GM23338 (cell line): ENCODE measurements around the gene DPP9. TPM values are rescaled to one million over a fixed set of nuclear protein-coding genes. Genes with fewer than 3 reads are reported as not detected.

Source experiments
- ATAC-seq: fragments of 200-7000 bp; cut with Tn5 transposase; 3 replicates; pipeline ENCODE4 v1.9.1; 2020
- DNase-seq: peaks from one replicate; pipeline ENCODE4 v3.0.0-alpha.2; 2015; ENCODE audit warnings: low spot score
- H2AFZ ChIP-seq: fragments of 200-600 bp; sonication (generic); 2 replicates; pipeline ENCODE4 v1.8.0; 2016; ENCODE audit warnings: antibody characterized with exemption, mild to moderate bottlenecking, moderate library complexity
- H3F3A ChIP-seq: fragments of 200-600 bp; sonication (generic); replicated peaks from 2 replicates; pipeline ENCODE4 v1.8.0; 2017; ENCODE audit warnings: antibody characterized with exemption, mixed run types, low read depth
- H3K27ac ChIP-seq: fragments of 200-600 bp; sonication (generic); 2 replicates; pipeline ENCODE4 v1.6.1; 2016; ENCODE audit warnings: low read depth
- H3K27me3 ChIP-seq: fragments of 200-600 bp; sonication (generic); 2 replicates; pipeline ENCODE4 v1.8.0; 2016; ENCODE audit warnings: mild to moderate bottlenecking, mixed run types, moderate library complexity; ENCODE audit not compliant: insufficient read depth
- H3K36me3 ChIP-seq: fragments of 200-600 bp; sonication (generic); 2 replicates; pipeline ENCODE4 v1.8.0; 2016; ENCODE audit warnings: mild to moderate bottlenecking; ENCODE audit not compliant: insufficient read depth
- H3K4me1 ChIP-seq: fragments of 200-600 bp; sonication (generic); 2 replicates; pipeline ENCODE4 v1.8.0; 2016; ENCODE audit warnings: mild to moderate bottlenecking, moderate library complexity; ENCODE audit not compliant: insufficient read depth
- H3K4me2 ChIP-seq: fragments of 200-600 bp; sonication (generic); 2 replicates; pipeline ENCODE4 v1.7.1; 2017; ENCODE audit warnings: mixed run types
- H3K4me3 ChIP-seq: fragments of 200-600 bp; sonication (generic); 2 replicates; pipeline ENCODE4 v1.6.1; 2016; ENCODE audit warnings: mixed run types
- H3K79me2 ChIP-seq: fragments of 200-600 bp; sonication (generic); replicated peaks from 2 replicates; pipeline ENCODE4 v1.8.0; 2017; ENCODE audit warnings: mild to moderate bottlenecking; ENCODE audit not compliant: insufficient read depth
- H3K9me2 ChIP-seq: fragments of 200-600 bp; sonication (generic); 2 replicates; pipeline ENCODE4 v1.8.0; 2017; ENCODE audit not compliant: insufficient read depth
- H4K20me1 ChIP-seq: fragments of 200-600 bp; sonication (generic); replicated peaks from 2 replicates; pipeline ENCODE4 v1.8.0; 2017; ENCODE audit warnings: mild to moderate bottlenecking; ENCODE audit not compliant: insufficient read depth
- H3K27ac Mint-ChIP-seq: 2 replicates; pipeline ENCODE4 v1.8.0; 2020; ENCODE audit warnings: inconsistent platforms, mild to moderate bottlenecking, moderate library complexity, mixed read lengths
- H3K27me3 Mint-ChIP-seq: 3 replicates; pipeline ENCODE4 v1.8.0; 2022; ENCODE audit warnings: low read depth, mild to moderate bottlenecking, moderate library complexity, mixed read lengths, inconsistent platforms; ENCODE audit not compliant: insufficient read depth, poor library complexity
- H3K36me3 Mint-ChIP-seq: 3 replicates; pipeline ENCODE4 v1.8.0; 2021; ENCODE audit warnings: low read depth, mild to moderate bottlenecking, inconsistent platforms, moderate library complexity, mixed read lengths
- H3K4me1 Mint-ChIP-seq: 3 replicates; pipeline ENCODE4 v1.8.0; 2020; ENCODE audit warnings: mild to moderate bottlenecking, inconsistent platforms, mixed read lengths
- H3K4me3 Mint-ChIP-seq: 3 replicates; pipeline ENCODE4 v1.8.0; 2021; ENCODE audit warnings: moderate library complexity, mild to moderate bottlenecking, inconsistent platforms, mixed read lengths
- H3K9me3 Mint-ChIP-seq: 3 replicates; pipeline ENCODE4 v1.8.0; 2020; ENCODE audit warnings: moderate library complexity, mild to moderate bottlenecking, inconsistent platforms, mixed read lengths
- CREB1 ChIP-seq: fragments of 250-450 bp; sonication (Bioruptor Pico); IDR thresholded peaks from 2 replicates; pipeline ENCODE4 v1.5.0; 2020; ENCODE audit warnings: low read depth, mild to moderate bottlenecking, moderate library complexity
- EZH2 ChIP-seq: fragments of 200-600 bp; sonication (generic); IDR thresholded peaks from one replicate; pipeline ENCODE4 v1.8.0; 2017; ENCODE audit warnings: antibody characterized with exemption, mild to moderate bottlenecking, low read depth; ENCODE audit not compliant: unreplicated experiment
- JUNB ChIP-seq: IDR thresholded peaks from one replicate; pipeline ENCODE4 v1.6.1; 2016; ENCODE audit warnings: antibody characterized with exemption; ENCODE audit not compliant: unreplicated experiment
- POLR2AphosphoS5 ChIP-seq: IDR thresholded peaks from 2 replicates; pipeline ENCODE4 v1.6.1; 2016; ENCODE audit warnings: antibody characterized with exemption, low read depth
- STAT1 ChIP-seq: IDR thresholded peaks from one replicate; pipeline ENCODE4 v1.6.1; 2016; ENCODE audit warnings: antibody characterized with exemption; ENCODE audit not compliant: unreplicated experiment
- ZNF114 ChIP-seq: fragments of 250-450 bp; sonication (Bioruptor Pico); IDR thresholded peaks from 2 replicates; pipeline ENCODE4 v1.5.0; 2020; ENCODE audit warnings: mild to moderate bottlenecking, moderate library complexity
- polyA plus RNA-seq: library from polyadenylated mRNA; unstranded; fragments of >200 nt; fragmentation: Nextera tagmentation; extraction: Ambion mirVana; gene quantifications from 2 replicates; pipeline ENCODE4 v1.2.1, GENCODE V29; 2016
- total RNA-seq: library from RNA; depleted of rRNA; stranded (reverse); fragments of >200 nt; shearing (Covaris generic); gene quantifications from 2 replicates; pipeline ENCODE4 v1.2.3, GENCODE V29; 2014
- TF ChIP-seq, protein P1 (sequence below): fragments of 250-450 bp; sonication (Bioruptor Pico); IDR thresholded peaks from 2 replicates; pipeline ENCODE4 v1.5.0; 2020; ENCODE audit warnings: mild to moderate bottlenecking, moderate library complexity

DPP9 gene
- total and polyA plus RNA-seq, 2 experiments from 2014 or later: 19.5 to 49.2 TPM

DNA sequence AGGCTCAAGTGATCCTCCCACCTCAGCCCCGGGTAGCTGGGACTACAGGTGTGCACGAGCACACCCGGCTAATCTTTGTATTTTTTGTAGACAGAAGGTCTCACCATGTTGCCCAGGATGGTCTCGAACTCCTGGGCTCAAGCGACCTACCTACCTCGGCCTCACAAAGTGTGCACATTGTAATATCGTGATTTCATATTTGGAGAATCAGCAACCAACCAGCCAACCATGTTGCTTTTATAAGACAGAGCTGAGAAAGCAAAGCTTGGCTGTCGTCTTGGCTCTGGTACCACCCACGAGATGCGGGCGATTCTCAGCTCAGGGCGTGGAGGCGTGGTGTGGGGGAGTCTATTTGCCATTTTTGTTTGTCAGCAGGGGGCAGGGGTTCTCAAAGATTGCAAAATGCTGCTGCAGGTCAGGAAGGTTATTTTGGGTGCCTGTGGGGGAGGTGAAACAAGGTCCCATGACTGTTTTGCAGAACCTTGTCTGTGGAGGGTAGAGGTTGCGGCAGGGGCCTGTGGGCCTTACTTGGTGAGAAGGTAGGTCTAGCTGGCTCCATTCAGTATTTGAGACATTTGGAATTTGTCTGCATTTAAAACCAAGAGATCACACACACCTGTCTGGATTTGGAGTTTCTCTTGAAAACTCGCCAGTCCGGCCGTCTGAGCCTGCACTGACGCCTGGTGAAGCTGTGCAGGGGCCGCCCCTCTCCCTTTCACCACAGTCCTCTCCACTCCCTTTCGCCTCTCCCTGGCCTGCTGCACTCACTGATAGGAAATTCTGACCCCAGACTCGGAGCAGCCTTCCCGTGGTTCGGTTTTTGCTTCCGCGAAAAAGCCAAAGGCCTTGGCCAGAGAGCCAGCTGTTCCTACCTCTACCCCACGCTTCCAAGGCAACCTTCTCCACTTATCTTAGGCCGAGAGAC lies 68.9 kb downstream of the DPP9 start:
- DNase-seq: no peak
- H3K79me2 ChIP-seq: no peaks in the 10 kb centered on the region
- H3K36me3 ChIP-seq: peaks cover 5% of the 10 kb centered on the region; the same call in 1 of the 2 replicates
- H3K27ac ChIP-seq: no peak overlapping the region
- Mint-ChIP-seq H3K4me3 (no peak overlapping the region), H3K27me3 (peaks cover 6% of the 10 kb centered on the region), H3K9me3 (no peaks in the 10 kb centered on the region), H3K27ac (peak overlapping the region; percentile 37), H3K4me1 (peaks cover 4% of the 10 kb centered on the region; the same call in 2 of the 3 replicates), H3K36me3 (peaks cover 15% of the 10 kb centered on the region)
- no peak overlapping the region for H3K4me3 ChIP-seq
- no peaks in the 10 kb centered on the region for H3K9me2 ChIP-seq
- TF ChIP-seq ZNF114 (CRISPR knock-in tag) (no peak), POLR2AphosphoS5 (no peak), CREB1 (CRISPR knock-in tag) (no peak), STAT1 (no peak), JUNB (no peak), EZH2 (no peak)
- TF ChIP-seq, protein P1, sequence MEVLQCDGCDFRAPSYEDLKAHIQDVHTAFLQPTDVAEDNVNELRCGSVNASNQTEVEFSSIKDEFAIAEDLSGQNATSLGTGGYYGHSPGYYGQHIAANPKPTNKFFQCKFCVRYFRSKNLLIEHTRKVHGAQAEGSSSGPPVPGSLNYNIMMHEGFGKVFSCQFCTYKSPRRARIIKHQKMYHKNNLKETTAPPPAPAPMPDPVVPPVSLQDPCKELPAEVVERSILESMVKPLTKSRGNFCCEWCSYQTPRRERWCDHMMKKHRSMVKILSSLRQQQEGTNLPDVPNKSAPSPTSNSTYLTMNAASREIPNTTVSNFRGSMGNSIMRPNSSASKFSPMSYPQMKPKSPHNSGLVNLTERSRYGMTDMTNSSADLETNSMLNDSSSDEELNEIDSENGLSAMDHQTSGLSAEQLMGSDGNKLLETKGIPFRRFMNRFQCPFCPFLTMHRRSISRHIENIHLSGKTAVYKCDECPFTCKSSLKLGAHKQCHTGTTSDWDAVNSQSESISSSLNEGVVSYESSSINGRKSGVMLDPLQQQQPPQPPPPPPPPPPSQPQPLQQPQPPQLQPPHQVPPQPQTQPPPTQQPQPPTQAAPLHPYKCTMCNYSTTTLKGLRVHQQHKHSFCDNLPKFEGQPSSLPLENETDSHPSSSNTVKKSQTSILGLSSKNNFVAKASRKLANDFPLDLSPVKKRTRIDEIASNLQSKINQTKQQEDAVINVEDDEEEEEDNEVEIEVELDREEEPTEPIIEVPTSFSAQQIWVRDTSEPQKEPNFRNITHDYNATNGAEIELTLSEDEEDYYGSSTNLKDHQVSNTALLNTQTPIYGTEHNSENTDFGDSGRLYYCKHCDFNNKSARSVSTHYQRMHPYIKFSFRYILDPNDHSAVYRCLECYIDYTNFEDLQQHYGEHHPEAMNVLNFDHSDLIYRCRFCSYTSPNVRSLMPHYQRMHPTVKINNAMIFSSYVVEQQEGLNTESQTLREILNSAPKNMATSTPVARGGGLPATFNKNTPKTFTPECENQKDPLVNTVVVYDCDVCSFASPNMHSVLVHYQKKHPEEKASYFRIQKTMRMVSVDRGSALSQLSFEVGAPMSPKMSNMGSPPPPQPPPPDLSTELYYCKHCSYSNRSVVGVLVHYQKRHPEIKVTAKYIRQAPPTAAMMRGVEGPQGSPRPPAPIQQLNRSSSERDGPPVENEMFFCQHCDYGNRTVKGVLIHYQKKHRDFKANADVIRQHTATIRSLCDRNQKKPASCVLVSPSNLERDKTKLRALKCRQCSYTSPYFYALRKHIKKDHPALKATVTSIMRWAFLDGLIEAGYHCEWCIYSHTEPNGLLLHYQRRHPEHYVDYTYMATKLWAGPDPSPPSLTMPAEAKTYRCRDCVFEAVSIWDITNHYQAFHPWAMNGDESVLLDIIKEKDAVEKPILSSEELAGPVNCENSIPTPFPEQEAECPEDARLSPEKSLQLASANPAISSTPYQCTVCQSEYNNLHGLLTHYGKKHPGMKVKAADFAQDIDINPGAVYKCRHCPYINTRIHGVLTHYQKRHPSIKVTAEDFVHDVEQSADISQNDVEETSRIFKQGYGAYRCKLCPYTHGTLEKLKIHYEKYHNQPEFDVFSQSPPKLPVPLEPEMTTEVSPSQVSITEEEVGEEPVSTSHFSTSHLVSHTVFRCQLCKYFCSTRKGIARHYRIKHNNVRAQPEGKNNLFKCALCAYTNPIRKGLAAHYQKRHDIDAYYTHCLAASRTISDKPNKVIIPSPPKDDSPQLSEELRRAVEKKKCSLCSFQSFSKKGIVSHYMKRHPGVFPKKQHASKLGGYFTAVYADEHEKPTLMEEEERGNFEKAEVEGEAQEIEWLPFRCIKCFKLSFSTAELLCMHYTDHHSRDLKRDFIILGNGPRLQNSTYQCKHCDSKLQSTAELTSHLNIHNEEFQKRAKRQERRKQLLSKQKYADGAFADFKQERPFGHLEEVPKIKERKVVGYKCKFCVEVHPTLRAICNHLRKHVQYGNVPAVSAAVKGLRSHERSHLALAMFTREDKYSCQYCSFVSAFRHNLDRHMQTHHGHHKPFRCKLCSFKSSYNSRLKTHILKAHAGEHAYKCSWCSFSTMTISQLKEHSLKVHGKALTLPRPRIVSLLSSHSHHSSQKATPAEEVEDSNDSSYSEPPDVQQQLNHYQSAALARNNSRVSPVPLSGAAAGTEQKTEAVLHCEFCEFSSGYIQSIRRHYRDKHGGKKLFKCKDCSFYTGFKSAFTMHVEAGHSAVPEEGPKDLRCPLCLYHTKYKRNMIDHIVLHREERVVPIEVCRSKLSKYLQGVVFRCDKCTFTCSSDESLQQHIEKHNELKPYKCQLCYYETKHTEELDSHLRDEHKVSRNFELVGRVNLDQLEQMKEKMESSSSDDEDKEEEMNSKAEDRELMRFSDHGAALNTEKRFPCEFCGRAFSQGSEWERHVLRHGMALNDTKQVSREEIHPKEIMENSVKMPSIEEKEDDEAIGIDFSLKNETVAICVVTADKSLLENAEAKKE (CRISPR knock-in tag): no peak
- H3K4me1 ChIP-seq: no peaks in the 10 kb centered on the region
- no peak overlapping the region for H3K4me2 ChIP-seq
- no peaks in the 10 kb centered on the region for H4K20me1 ChIP-seq
- no peak for ATAC-seq
- H3F3A ChIP-seq: 0 out of 2 replicates have a peak, but pooled peaks cover 8% of the 10 kb centered on the region
- no peak overlapping the region for H2AFZ ChIP-seq
- no peaks in the 10 kb centered on the region for H3K27me3 ChIP-seq
